HG02970 (cell line): ENCODE results near the gene SLITRK3.
A peak's percentile ranks its signal among the peaks of the same experiment; 100 is the strongest.

Experiments used
- ATAC-seq: cut with Tn5 transposase; IDR thresholded peaks from one replicate; pipeline ENCODE4 v1.9.1; 2021; ENCODE audit warnings: mild to moderate bottlenecking, moderate library complexity, moderate number of reproducible peaks; ENCODE audit not compliant: unreplicated experiment, low FRiP score

Gene SLITRK3, protein sequence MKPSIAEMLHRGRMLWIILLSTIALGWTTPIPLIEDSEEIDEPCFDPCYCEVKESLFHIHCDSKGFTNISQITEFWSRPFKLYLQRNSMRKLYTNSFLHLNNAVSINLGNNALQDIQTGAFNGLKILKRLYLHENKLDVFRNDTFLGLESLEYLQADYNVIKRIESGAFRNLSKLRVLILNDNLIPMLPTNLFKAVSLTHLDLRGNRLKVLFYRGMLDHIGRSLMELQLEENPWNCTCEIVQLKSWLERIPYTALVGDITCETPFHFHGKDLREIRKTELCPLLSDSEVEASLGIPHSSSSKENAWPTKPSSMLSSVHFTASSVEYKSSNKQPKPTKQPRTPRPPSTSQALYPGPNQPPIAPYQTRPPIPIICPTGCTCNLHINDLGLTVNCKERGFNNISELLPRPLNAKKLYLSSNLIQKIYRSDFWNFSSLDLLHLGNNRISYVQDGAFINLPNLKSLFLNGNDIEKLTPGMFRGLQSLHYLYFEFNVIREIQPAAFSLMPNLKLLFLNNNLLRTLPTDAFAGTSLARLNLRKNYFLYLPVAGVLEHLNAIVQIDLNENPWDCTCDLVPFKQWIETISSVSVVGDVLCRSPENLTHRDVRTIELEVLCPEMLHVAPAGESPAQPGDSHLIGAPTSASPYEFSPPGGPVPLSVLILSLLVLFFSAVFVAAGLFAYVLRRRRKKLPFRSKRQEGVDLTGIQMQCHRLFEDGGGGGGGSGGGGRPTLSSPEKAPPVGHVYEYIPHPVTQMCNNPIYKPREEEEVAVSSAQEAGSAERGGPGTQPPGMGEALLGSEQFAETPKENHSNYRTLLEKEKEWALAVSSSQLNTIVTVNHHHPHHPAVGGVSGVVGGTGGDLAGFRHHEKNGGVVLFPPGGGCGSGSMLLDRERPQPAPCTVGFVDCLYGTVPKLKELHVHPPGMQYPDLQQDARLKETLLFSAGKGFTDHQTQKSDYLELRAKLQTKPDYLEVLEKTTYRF

DNA sequence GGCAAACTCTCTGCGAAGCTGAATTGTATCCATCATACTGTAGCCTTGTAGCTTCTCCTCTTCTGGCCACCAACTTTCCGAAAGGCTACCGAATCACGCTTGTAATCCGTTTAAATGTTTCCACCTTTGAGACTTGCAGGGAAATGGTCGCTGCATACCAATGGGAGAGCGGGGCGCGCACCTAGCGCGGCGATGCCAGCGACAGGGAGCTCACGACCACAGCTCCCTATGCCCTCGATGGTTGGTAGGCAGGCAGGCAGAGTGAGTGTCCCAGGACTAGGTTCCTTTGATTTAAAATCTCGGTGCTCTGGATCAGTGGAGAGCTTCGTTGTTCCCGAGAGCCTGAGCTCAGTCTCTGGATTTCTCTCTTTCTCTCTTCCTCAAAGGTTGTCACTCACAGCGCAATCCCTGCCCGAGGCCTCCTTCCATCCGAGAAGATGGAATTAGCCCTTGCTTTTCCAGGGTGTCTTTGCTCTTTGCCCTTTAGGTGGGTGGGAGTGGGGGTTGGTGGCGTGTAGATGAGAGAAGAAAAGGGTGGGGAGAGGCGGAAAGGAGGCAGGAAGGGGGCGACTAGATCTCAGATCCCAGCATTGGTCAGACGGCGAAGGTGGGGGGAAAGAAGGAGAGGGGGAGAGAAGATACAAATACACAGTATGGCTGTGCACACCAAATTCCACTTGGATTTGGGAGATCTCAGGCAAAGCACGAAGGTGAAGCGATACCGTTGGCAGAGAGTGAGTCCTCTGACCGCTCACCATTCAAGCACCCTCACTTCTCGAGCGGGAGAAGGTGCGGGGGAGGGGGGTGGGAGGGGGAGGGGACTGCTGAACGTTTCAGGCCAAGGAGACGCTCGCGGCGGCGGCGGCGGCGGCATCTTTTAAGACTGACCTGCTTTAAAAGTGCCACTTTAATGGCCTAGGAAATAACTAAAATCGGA, at the start of gene SLITRK3:
Gene SLITRK3 (minus strand): TSS at position 745 of the 937 bp plus-strand sequence. CDS start 5,554 bp downstream, outside the sequence.
- ATAC-seq: no peak

DNA sequence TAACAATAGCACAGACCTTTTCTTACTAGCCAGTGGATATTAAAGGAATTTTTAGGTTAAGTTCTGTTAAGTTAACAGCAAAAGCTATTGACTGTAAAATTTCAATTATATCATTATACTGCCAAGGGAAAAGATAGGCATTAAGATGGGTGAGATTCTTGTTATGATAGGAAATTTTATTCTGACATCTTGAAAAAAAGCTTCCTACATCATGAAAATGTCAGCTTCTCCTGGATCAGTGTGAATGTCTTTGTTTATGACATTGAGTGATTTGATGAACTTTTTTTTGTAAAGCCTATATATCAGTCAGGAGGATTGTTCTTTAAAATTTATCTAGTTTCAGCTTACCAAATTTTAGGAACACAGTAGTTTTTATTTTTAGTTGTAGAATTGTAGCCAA, 47.4 kb upstream of the SLITRK3 start:
- no peak for ATAC-seq

DNA sequence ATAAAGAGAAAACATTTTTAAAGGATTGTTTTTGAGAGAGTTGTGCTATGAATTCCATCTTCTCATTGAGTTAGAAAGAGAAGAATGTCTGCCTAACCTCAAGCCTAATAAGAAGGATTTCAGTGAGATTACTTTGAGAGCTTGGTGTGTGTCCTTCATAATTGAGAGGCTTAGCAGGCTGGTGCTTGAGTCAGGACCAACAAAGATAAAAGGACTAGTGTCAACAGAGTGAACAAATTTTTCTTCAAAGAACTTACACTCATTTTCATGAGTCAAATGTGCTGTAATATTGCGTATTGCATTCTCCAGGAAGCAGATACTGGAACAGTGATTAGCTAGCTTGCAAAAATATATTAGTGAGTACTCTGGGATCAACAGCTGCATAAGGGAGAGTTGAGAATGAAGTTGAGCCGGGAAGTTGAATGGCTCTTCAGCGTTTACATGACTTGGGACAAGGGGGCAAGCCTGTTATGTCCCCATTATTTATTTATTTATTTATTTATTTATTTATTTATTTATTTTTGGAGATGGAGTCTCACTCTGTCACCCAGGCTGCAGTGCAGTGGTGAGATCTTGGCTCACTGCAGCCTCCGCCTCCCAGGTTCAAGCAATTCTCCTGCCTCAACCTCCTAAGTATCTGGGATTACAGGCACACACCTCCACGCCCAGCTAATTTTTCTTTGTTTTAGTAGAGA, 37.5 kb upstream of the SLITRK3 start:
- no peak for ATAC-seq

DNA sequence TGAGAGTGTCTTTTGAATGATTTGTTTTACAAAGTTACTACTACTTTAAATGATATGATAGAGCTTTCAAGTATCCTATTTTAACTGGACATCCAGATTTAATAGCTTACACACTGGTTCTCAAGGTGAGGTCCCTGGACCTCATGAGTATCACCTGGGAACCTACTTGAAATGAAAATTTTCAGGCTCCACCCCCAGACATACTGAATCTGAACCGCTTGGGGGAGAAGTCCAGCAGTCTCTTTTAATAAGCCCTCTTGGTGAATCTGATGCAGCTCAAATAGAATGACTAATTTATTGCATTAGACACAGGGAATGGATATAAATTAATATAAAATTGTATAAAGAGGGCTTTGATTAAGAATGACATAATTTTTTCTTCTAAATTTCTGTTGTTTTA, 29.4 kb upstream of the SLITRK3 start:
- ATAC-seq: no peak

DNA sequence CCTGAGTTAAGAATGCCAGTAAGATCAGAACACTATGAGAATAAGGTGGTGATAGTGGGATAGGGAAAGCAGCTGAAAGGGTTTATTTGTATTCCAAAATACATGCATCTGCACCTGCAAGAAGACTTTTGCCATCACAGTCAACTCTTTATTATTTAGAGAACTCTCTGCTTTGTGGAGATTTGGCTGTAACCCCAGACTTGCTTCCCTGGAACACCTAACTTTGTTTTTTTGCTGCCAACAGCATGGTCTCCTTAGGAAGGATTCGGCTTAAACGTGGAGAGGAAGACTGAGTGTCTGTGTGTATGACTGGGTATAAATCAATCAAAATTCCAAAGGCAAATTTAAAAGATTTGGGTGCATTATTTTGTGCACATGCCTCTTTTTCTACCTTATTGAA, 21.6 kb upstream of the SLITRK3 start:
- ATAC-seq: no peak

DNA sequence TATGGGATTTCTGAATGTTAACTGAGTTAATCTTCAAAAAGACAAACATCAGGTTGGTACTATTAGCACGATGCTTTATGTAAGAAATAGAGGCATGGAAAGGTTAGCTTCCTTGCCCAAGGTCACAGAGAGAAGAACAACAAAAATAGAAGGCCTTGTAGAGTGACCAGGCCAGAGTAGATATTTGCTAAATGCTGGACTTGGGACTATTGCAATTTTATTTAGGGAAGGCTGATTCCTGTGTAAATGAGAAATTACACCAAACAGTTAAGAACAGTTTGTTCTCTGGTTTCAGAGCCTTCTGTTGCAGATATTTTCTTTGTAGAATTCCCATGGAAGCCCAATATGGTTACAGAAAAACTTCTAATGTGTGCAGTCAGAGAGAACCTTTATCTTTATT, 16.4 kb upstream of the SLITRK3 start:
- ATAC-seq: no peak

DNA sequence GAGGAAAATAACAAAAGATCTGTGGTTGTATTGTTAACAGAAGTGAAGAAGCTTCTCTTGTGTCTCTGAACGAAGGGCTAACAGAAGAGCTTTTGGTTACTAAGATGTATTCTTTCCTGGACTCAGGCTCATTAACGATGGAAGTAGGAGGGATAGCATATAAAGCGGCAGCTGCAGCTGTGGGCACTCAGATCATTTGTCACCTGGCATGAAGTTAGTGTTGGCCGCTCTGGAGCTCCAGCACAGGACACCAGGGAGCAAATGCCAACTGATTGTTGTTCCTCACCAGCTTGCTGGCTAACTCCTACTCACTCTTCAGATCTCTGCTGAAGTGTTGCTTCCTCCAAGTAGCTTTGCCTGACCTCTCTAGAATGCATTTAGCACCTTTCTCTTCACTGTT, 15.5 kb upstream of the SLITRK3 start:
- ATAC-seq: no peak

DNA sequence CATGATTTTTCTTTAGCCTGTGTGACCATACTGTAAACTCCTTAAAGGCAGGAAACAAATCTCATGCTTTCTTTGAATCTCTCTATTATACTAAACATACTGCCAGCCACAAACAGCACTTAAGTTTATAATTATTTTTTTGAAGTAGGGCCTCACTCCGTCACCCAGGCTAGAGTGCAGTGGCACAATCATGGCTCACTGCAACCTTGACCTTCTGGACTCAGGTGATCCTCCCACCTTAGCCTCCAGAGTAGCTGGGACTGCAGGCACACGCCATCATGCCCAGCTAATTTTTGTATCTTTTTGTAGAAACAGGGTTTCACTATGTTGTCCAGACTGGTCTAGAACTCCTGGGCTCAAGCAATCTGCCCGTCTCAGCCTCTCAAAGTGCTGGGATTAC, 14.5 kb upstream of the SLITRK3 start:
- ATAC-seq: no peak

DNA sequence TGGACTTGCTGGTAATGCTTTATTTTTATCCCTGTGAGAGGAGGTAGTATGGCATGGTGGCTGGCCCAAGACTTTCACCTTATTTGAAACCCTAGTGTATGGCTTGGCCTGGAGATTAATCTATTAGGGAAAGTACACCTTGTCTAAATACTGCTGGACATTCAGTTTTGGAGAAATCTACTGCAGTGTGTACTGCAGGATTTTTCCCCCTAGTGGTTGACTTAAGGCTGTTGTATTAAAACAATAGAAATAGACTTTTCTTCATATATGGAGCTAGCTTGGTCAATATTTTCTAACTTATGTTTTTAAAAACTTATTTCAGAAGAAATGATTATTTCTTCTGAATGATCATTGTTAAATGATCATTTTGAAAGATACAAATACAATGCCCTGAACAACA, 13.9 kb upstream of the SLITRK3 start:
- no peak for ATAC-seq

DNA sequence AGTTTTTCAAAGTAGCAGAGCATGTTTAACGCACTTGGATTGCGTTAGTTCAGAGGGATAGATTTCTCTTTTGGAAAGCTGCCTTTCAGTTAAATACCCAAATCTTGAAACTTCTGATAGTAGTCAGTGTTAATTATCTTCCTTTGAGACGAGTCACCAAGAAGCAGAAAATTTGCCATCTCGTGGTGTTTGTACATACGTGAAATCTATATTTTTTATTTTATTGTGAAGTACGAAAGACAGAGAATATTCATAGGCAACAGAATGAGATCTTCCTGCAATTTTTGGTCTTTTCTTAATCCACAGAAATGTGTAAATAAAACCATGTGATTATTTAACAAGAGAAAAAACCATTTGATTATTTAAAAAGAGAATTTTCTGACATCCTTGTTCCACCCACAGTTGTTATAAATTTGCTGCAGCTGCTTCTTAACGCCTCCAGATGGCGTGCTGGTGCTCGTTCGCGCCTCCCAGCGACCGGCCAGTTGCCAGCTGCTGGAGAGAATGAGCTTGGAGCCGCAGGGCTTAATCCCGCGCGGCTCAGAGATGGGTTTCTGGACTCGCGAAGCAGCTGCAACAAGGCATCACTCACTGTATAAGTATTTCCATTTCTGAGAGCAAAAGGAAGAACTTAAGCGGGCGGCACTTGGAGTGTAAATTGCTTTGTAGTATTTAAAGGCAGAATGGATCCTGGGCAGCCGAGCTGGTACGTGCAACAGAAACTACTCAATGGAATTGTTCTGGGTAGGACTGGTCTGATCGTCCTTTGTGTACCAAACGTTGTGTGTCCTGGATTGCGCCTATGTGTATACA, 10.5 kb upstream of the SLITRK3 start:
- peak; percentile 96 for ATAC-seq

DNA sequence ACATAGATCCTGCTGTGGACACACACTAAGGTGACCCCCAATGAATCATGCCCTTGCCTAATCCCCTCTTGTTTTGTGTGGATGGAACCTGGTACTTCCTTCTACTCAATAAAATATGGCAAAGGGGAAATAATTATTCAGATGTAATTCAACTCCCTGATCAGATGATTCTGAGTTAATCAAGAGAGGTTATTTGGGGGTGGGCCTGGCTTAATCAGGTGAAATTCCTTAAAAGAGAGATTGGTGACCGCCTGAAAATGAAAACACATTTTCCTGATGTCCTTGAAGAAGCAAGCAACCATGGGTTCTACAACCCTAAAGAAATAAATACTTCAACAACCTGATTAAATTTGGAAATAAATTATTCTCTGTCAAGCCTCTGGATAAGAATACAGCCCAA, 8.3 kb upstream of the SLITRK3 start:
- ATAC-seq: no peak

DNA sequence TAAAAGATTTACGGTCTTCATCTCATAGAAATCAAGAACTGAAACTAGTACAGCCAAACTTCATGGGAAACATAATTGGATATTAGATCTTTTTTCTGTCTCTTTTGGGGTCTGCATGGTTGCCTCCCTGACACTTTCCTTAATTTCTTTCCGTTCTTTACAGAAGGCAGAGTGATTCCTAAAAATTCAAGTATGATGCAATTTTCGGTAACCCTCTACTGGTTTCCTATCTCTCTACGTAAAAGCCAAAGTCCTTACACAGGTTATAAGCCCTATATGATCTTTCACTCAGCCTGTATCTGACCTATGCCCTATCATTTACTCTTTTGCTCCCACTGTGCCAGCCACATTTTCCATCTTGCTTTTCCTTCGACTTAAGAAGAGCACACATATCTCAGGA, 6.8 kb upstream of the SLITRK3 start:
- no peak for ATAC-seq

DNA sequence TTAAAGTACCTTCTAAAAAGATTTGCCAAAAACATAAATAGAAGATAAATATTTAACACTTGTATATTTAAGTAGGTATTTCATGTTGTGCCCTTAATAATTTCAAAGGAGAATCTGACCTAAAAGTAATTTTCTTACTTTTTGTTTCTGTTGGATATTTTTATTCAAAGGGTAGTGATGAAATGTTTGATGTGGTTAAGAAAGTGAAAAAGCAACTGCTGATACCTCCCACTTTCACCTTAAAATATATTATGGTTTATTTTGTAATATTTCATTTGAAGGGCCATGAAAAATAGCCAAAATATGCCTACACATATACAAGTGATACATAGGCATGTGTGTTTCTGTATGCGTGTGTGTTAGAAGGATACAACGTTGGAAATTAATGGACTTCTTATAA, 5.8 kb upstream of the SLITRK3 start:
- ATAC-seq: no peak

DNA sequence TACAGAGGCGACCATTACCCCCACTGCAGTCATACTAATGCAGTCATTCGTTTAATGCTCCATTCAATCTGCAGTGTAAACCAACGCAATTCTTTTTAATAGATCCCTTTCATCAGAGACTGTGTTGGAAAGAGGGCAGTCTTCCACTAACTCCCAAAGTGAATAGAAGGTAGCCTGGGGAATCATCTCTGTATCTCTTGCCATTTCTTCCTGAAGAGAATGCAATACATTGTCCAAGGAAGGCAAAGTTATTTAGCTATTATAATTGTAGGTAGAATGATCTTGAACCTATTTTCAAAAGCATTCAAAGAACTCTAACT, 1.3 kb upstream of the SLITRK3 start:
- no peak for ATAC-seq

DNA sequence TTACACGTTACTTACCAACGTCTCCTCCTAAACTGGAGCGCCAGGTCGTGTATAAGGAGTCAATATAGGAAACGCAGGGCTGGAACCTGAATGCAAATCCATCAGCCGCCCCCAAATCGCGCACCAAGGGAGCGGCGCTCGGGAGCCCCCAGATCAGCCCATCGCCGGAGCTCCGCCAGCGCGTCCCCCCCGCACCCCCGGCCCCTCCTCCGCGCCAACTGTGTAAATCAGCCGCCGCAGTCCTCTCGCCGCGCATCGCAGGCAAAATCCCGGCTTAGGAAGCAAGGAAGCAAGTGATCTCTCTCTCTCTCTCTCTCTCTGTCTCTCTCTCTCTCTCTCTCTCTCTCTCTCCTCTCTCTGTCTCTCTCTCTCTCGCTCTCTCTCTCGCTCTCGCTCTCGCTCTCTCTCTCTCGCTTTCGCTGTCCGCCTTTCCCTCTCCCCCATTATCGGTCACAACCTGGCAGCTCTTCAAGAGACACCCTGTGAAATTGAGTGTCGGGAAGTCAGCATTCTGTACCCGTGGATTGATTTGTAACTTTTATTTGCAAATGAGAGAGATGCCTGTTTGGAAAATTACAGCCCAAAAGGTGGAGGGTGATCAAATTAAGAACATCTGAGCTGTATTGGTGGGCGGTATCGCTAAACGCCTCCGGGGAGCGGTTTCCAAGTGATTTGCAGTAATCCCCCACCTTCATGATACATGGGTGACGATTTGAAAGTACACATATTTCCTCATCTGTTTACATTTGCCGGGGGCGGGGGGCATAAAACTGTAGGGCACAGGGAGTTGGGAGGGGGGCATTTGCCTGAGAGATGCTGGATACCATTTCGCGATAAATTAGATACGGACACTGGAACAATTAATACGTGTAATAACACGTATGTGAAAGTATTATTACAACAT, 645 bp upstream of the SLITRK3 start:
- no peak for ATAC-seq

DNA sequence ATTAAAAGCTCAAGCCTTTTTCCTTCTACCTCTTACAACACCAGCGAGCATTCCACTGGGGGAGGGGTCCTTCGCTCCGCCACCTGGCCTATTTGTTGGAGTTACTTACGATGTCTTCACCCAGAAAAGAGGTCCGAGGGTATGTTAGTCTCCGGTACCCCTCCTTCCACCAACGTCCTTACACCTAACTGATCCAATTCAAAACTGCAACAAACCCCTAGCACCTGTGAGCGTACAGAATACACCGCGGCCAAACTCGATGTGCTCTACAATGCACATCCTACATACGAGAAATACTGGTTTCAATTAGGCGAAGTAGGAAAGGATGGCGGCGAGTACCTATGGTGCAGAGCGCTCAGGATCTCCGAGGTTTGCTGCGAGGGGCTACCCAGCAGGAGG, 944 bp downstream of the SLITRK3 start:
- no peak for ATAC-seq

DNA sequence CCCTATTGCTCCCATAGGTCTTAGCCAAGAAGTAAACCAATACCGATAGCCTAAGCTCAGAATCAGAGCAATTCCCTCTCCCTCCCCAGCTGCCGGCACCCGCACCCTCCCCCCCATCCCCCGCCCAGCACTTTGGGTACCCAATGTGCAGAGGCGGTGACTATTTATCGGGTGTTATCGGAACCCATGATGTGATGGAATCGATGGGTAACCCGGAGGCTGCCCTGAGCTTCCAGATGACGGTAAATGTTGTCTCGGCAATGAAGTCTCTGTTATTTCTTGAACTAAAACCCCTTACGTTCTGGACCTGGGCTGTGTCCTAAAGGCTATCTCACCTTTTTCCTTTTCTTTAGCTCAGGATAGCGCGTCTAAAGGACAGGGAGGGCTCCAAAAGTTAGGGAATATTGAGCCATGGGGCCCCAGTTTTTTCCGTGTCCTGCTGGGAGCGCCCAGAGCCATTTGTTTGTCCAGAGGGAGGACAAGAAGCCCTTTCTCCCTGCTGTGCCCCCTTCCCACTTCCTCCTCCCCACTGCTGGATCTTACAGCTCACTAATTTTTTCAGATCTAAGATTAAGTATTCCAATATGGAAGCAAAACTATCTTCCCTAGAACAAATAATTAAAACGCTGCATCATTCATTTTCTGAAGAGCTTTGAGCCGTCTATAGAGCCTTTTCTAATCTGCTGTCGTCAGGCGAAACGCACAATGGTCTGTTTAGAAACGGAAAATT, 1.5 kb downstream of the SLITRK3 start:
- ATAC-seq: no peak
